Pancreas (tissue), 10 donors: ENCODE results near the gene C7orf57. TPM values are rescaled to one million over a fixed set of nuclear protein-coding genes. Genes with fewer than 3 reads are reported as not detected.
"Not testable (repeated sequence)": the region's sequence is repeated elsewhere in the genome, so short reads cannot be mapped to it uniquely, and the experiment has no call there.

Experiments used
- ATAC-seq, 4 donors: fragments of 200-7000 bp; cut with Tn5 transposase; one replicate each; pipeline versions ENCODE4 v1.8.0 to v1.9.1; 2020; ENCODE audit warnings: mild to moderate bottlenecking in 4 of 4, moderate library complexity in 4 of 4
- DNase-seq, 6 donors: peaks; one replicate each; pipeline ENCODE4 v3.0.0-alpha.2; 2020
- FAIRE-seq: peaks from 2 replicates; lab custom pipeline; 2012; peaks lifted over from hg19 to GRCh38; lab: Jason Lieb, UNC
- H3K27ac ChIP-seq, 4 donors: fragments of 200-600 bp; sonication (generic); 1 replicate in 3 of 4; 2 replicates in 1 of 4; pipeline versions ENCODE4 v1.5.0 to v1.8.0; 2020
- H3K27me3 ChIP-seq, 4 donors: fragments of 200-600 bp; one replicate each; pipeline ENCODE4 v1.8.0; 2021
- H3K36me3 ChIP-seq, 3 donors: fragments of 200-600 bp; sonication (generic) in 1 of 3; one replicate each; pipeline versions ENCODE4 v1.5.0 to v1.8.0; 2020 to 2021
- H3K4me1 ChIP-seq, 3 donors: fragments of 200-600 bp; one replicate each; pipeline ENCODE4 v1.8.0; 2021
- H3K4me3 ChIP-seq, 4 donors: fragments of 200-600 bp; sonication (generic) in 2 of 4; one replicate each; pipeline versions ENCODE4 v1.5.0 to v1.8.0; 2020 to 2021
- H3K9me3 ChIP-seq, 4 donors: fragments of 200-600 bp; one replicate each; pipeline ENCODE4 v1.8.0; 2021
- CTCF ChIP-seq, 4 donors: fragments of 200-600 bp; sonication (generic) in 3 of 4; IDR thresholded peaks; one replicate each; pipeline versions ENCODE4 v1.5.0 to v1.8.0; 2021; ENCODE audit warnings: antibody characterized with exemption in 4 of 4
- WGBS, 2 donors: extraction: QIAGEN DNeasy Blood & Tissue Kit; methylation state at CpG; one replicate each; pipeline ENCODE4 v1.1.7; 2013; 5-methylcytosine and 5-hydroxymethylcytosine counted together
- intact Hi-C, 3 donors: fragments of 100-400 bp; cut with DNase I; formaldehyde crosslinking; loops; one replicate each; pipeline versions ENCODE4 v1.11.1 to v1.14.2; 2022
- polyA plus RNA-seq, 2 donors: library from polyadenylated mRNA; stranded (reverse); fragments of 200-250 nt; gene quantifications; one replicate each; pipeline ENCODE4 v1.2.3, GENCODE V29; 2013
- total RNA-seq, 6 donors: library from RNA; stranded (reverse); fragmentation: NEBNext Ultra II Directional in 4 of 6; extraction: Animal tissue kit (Norgen Biotek cat#: 25700) in 4 of 6; gene quantifications; one replicate each; pipeline versions ENCODE4 v1.2.1 to v1.2.4, GENCODE V29; 2021 to 2023
- donor health status: healthy with polysubstance abuse.
- donor health status: DM: no; HTN: no; CAD: no; lungs with moderate emphysema.
- donor health status: DM: no; HTN: no; CAD: no.
- donor health status: control.
- donor health status: control.
- donor health status: Bipolar disorder and iron deficiency.
- donor health status: DM: yes; HTN: yes; CAD: no.
- donor health status: DM: no; HTN: no; CAD: no.
- donor health status: DM: no; HTN: no; CAD: no.
- donor health status: DM: yes; HTN: yes; CAD: no.

The C7orf57 gene
- total RNA-seq (not detected), polyA plus RNA-seq (not detected)

- ATAC-seq (peak; percentile 99 to 100 (median 100)), DNase-seq (peak; percentile 87 to 96 (median 92)), FAIRE-seq (no peak)
- peak within 1 kb of the TSS; percentile 11 to 59 (median 35) for H3K4me3 ChIP-seq
- H3K9me3 ChIP-seq, result no peaks in the 10 kb centered on the region
- no peak within 1 kb of the TSS for H3K27ac ChIP-seq
- H3K36me3 ChIP-seq, result no peaks in the 10 kb centered on the region
- intact Hi-C loops, result loop anchor here in 2 of 3 donors (10.0 kb wide), 2 partner anchors 59 to 69 kb away; no protein-coding TSS in a partner anchor
- peaks cover 0 to 3% (median 0%) of the 10 kb centered on the region in 4 donors for H3K27me3 ChIP-seq
- WGBS, 2 donors, result 0 to 1% methylated on average over 56 to 62 of the region's 62 CpGs
- no peak for TF ChIP-seq CTCF (IDR thresholded peaks at IDR 0.05)
- peaks cover 0 to 3% (median 0%) of the 10 kb centered on the region in 3 donors for H3K4me1 ChIP-seq
These were observed at the start of gene C7orf57 for GRCh38 chr7:48035301-48035966. TSS of gene C7orf57 (plus strand) at chr7:48035543. CDS start at chr7:48036309, 766 bp downstream.

GRCh38 chr7:47988496-47989386 is 46.6 kb upstream of the C7orf57 start:
- no peak for DNase-seq
- intact Hi-C loops, result no loop called here
- no peaks in the 10 kb centered on the region for H3K36me3 ChIP-seq
- WGBS, 2 donors, result 65 to 76% methylated on average over 8 of the region's 8 CpGs
- no peak for FAIRE-seq
- no peaks in the 10 kb centered on the region for H3K9me3 ChIP-seq
- no peaks in the 10 kb centered on the region for H3K27me3 ChIP-seq
- ATAC-seq, result no peak
- peak in 1 of 4 donors; percentile 9 for TF ChIP-seq CTCF (IDR thresholded peaks at IDR 0.05)
- no peak overlapping the region for H3K4me3 ChIP-seq
- H3K4me1 ChIP-seq, result no peaks in the 10 kb centered on the region
- no peak overlapping the region for H3K27ac ChIP-seq

GRCh38 chr7:47989607-47990400 is 45.5 kb upstream of the C7orf57 start:
- not testable (repeated sequence) for FAIRE-seq

GRCh38 chr7:47990592-47990991 is 44.8 kb upstream of the C7orf57 start:
- Histone ChIP-seq H3K4me1 (no peaks in the 10 kb centered on the region), H3K27me3 (no peaks in the 10 kb centered on the region), H3K36me3 (no peaks in the 10 kb centered on the region), H3K9me3 (no peaks in the 10 kb centered on the region), H3K27ac (no peak overlapping the region), H3K4me3 (no peak overlapping the region)
- TF ChIP-seq CTCF (IDR thresholded peaks at IDR 0.05), result no peak
- intact Hi-C loops, result loop anchor here in 1 of 3 donors (5.0 kb wide), 1 partner anchor 117 kb away; no protein-coding TSS in a partner anchor
- FAIRE-seq (no peak), DNase-seq (no peak), ATAC-seq (no peak)
- 92 to 97% methylated on average over 5 of the region's 5 CpGs for WGBS, 2 donors

More at GRCh38 chr7:47989607-47990400, 45.5 kb upstream of the C7orf57 start:
- not testable (repeated sequence) for H3K4me1 ChIP-seq, H3K9me3 ChIP-seq, ATAC-seq, H3K36me3 ChIP-seq, H3K27ac ChIP-seq, H3K4me3 ChIP-seq, H3K27me3 ChIP-seq, DNase-seq
- WGBS, 2 donors, result 71 to 73% methylated on average over 9 to 10 of the region's 10 CpGs
- intact Hi-C loops, result loop anchor here in 1 of 3 donors (5.0 kb wide), 1 partner anchor 117 kb away; no protein-coding TSS in a partner anchor
